Measurements from ENCODE around the gene LGR6. TPM values are rescaled to one million over a fixed set of nuclear protein-coding genes. Genes with fewer than 3 reads are reported as not detected.

LGR6 gene
- total and polyA plus RNA-seq, 2 experiments from 2014 or later = 0.66 to 0.89 TPM

GRCh38 chr1:202357506-202357905 is 163.9 kb downstream of the LGR6 start:
- Mint-ChIP-seq H3K4me1 (peaks cover 35% of the 10 kb centered on the region), H3K27me3 (ENCODE audit: insufficient read depth, low read depth, poor library complexity) (peaks cover 12% of the 10 kb centered on the region), H3K4me3 (no peak overlapping the region), H3K27ac (0 out of 2 replicates have a peak overlapping the region, but pooled peaks have one; percentile 14), H3K9me3 (peaks cover 8% of the 10 kb centered on the region; the same call in 2 of the 3 replicates), H3K36me3 (ENCODE audit: low read depth) (peaks cover 12% of the 10 kb centered on the region; the same call in 2 of the 3 replicates)
- Histone ChIP-seq H3K36me3 (ENCODE audit: insufficient read depth) (no peaks in the 10 kb centered on the region), H3K27me3 (ENCODE audit: insufficient read depth) (no peaks in the 10 kb centered on the region), H3F3A (replicated peaks; ENCODE audit: low read depth) (no peaks in the 10 kb centered on the region), H3K4me2 (no peak overlapping the region), H2AFZ (no peak overlapping the region), H3K4me1 (ENCODE audit: insufficient read depth) (peaks cover 43% of the 10 kb centered on the region), H4K20me1 (replicated peaks; ENCODE audit: insufficient read depth) (no peaks in the 10 kb centered on the region), H3K27ac (ENCODE audit: low read depth) (0 out of 2 replicates have a peak overlapping the region, but pooled peaks have one; percentile 2), H3K79me2 (replicated peaks; ENCODE audit: insufficient read depth) (peaks cover 60% of the 10 kb centered on the region), H3K9me2 (ENCODE audit: insufficient read depth) (no peaks in the 10 kb centered on the region), H3K4me3 (no peak overlapping the region)
- DNase-seq (ENCODE audit: low spot score) (no peak), ATAC-seq (no peak)
- no peak for TF ChIP-seq EZH2phosphoT487 (IDR thresholded peaks at IDR 0.05; ENCODE audit: unreplicated experiment)
- TF ChIP-seq STAT1 (IDR thresholded peaks at IDR 0.05; ENCODE audit: unreplicated experiment) = no peak
- no peak for TF ChIP-seq ZNF114 (CRISPR knock-in tag; IDR thresholded peaks at IDR 0.05)
- no peak for TF ChIP-seq JUNB (IDR thresholded peaks at IDR 0.05; ENCODE audit: unreplicated experiment)
- no peak for TF ChIP-seq NANOG (IDR thresholded peaks at IDR 0.05; ENCODE audit: borderline replicate concordance)
- no peak for TF ChIP-seq EZH2 (IDR thresholded peaks at IDR 0.05; ENCODE audit: low read depth, unreplicated experiment)
- TF ChIP-seq ZNF331 (CRISPR knock-in tag; IDR thresholded peaks at IDR 0.05; ENCODE audit: low read depth) = no peak
- no peak for TF ChIP-seq REST (IDR thresholded peaks at IDR 0.05; ENCODE audit: unreplicated experiment)

- no peaks in the 10 kb centered on the region for H3K36me3 ChIP-seq (ENCODE audit: insufficient read depth)
- Mint-ChIP-seq H3K9me3 (peaks cover 8% of the 10 kb centered on the region; the same call in 2 of the 3 replicates), H3K4me1 (peaks cover 48% of the 10 kb centered on the region), H3K4me3 (peak overlapping the region; percentile 55; the same call in 1 of the 3 replicates), H3K36me3 (ENCODE audit: low read depth) (peaks cover 15% of the 10 kb centered on the region; the same call in 2 of the 3 replicates), H3K27ac (peak overlapping the region; percentile 87), H3K27me3 (ENCODE audit: insufficient read depth, low read depth, poor library complexity) (peaks cover 10% of the 10 kb centered on the region)
- ATAC-seq = peak; percentile 33
- peak overlapping the region; percentile 81 for H3K27ac ChIP-seq (ENCODE audit: low read depth)
- peak overlapping the region; percentile 36 for H3K4me3 ChIP-seq
- TF ChIP-seq ZNF331 (CRISPR knock-in tag; IDR thresholded peaks at IDR 0.05; ENCODE audit: low read depth) (no peak), ZNF462 (CRISPR knock-in tag; IDR thresholded peaks at IDR 0.05) (peak; percentile 75; the same call in 1 of the 2 replicates), ETS1 (IDR thresholded peaks at IDR 0.05) (no peak)
- H3K79me2 ChIP-seq (replicated peaks; ENCODE audit: insufficient read depth) = peaks cover 59% of the 10 kb centered on the region
- peaks cover 59% of the 10 kb centered on the region for H3K4me1 ChIP-seq (ENCODE audit: insufficient read depth)
- no peaks in the 10 kb centered on the region for H4K20me1 ChIP-seq (replicated peaks; ENCODE audit: insufficient read depth)
- H3K27me3 ChIP-seq (ENCODE audit: insufficient read depth) = no peaks in the 10 kb centered on the region
- H2AFZ ChIP-seq = no peak overlapping the region
- H3K4me2 ChIP-seq = peak overlapping the region; percentile 64
- DNase-seq (ENCODE audit: low spot score) = no peak
- H3K9me2 ChIP-seq (ENCODE audit: insufficient read depth) = no peaks in the 10 kb centered on the region
- H3F3A ChIP-seq (replicated peaks; ENCODE audit: low read depth) = no peaks in the 10 kb centered on the region
Observed at GRCh38 chr1:202361224-202361623, 167.6 kb downstream of the LGR6 start.

Data from GM23338 (cell line).